Esophagus muscularis mucosa (tissue), 4 donors: ENCODE measurements around the gene KANK2.

Experiments
- CTCF ChIP-seq, 3 experiments: fragments of 200-600 bp in 2 of 3; fragments of 450-650 bp in 1 of 3; sonication (generic) in 2 of 3; IDR thresholded peaks; one replicate each; pipeline ENCODE4 v1.5.1; 2017 to 2019; ENCODE audit warnings: antibody characterized with exemption in 3 of 3, mild to moderate bottlenecking in 2 of 3, moderate library complexity in 1 of 3
- EP300 ChIP-seq: sonication (generic); formaldehyde crosslinking; IDR thresholded peaks from one replicate; pipeline ENCODE4 v1.6.1; 2017; ENCODE audit warnings: antibody characterized with exemption
- POLR2A ChIP-seq: fragments of 450-650 bp; IDR thresholded peaks from one replicate; pipeline ENCODE4 v1.6.1; 2017; ENCODE audit warnings: antibody characterized with exemption, moderate library complexity, mild to moderate bottlenecking, low read depth

DNA sequence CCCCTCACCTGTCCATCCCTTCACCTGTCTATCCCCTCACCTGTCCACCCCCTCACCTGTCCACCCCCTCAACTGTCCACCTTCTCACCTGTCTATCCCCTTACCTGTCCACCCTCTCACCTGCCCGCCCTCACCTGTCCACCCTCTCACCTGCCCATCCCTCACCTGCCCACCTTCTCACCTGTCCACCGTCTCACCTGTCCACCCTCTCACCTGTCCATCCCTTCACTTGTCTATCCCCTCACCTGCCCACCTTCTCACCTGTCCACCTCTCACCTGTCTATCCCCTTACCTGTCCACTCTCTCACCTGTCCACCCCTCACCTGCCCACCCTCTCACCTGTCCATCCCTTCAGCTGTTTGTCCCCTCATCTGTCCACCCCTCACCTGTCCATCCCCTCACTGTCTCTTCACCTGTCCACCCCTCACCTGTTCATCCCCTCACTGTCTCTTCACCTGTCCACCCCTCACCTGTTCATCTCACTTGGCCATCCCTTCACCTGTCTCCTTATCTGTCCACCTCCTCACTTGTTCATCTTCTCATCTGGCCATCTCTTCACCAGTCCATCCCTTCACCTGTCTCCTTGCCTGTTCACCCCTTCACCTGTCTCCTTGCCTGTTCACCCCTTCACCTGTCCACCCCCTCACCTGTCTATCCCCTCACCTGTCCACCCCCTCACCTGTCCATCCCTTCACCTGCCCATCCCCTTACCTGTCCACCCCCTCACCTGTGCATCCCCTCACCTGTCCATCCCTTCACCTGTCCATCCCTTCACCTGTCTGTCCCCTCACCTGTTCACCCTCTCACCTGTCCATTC is 12.7 kb upstream of the KANK2 start:
- TF ChIP-seq CTCF (IDR thresholded peaks at IDR 0.05) (no peak), EP300 (no peak), POLR2A (no peak)
